PC-3 (cell line): ENCODE results near the gene NLRP12. TPM values are rescaled to one million over a fixed set of nuclear protein-coding genes. Genes with fewer than 3 reads are reported as not detected.
A peak's percentile ranks its signal among the peaks of the same experiment; 100 is the strongest.
"Not testable (repeated sequence)": the region's sequence is repeated elsewhere in the genome, so short reads cannot be mapped to it uniquely, and the experiment has no call there.

ENCODE experiments used
- ATAC-seq: fragments of 200-7000 bp; cut with Tn5 transposase; 2 replicates; pipeline ENCODE4 v1.9.1; 2020; ENCODE audit warnings: mild to moderate bottlenecking, moderate library complexity
- BruUV-seq: library from RNA; stranded (reverse); fragments of 400-500 nt; replicated peaks from 2 replicates; lab custom pipeline; 2021; lab: Mats Ljungman, UMichigan
- CTCF ChIA-PET: fragments of 300-600 bp; sonication (Branson Sonifier 250); formaldehyde crosslinking; loops from one replicate; lab custom pipeline; 2022; ENCODE audit warnings: antibody characterized with exemption; lab: Charles Lee
- POLR2A ChIA-PET: fragments of 300-600 bp; sonication (Branson Sonifier 250); formaldehyde crosslinking; loops from one replicate; lab custom pipeline; 2022; ENCODE audit warnings: antibody characterized with exemption; ENCODE audit not compliant: unreplicated experiment; lab: Charles Lee
- DNase-seq: peaks from one replicate; pipeline ENCODE4 v3.0.0-alpha.2; 2015
- H2AFZ ChIP-seq: fragments of 300-600 bp; sonication (generic); 2 replicates; pipeline ENCODE4 v1.6.0; 2016; ENCODE audit warnings: antibody characterized with exemption, low read length
- H3F3A ChIP-seq: fragments of 300-600 bp; sonication (generic); one replicate; pipeline ENCODE4 v1.6.0; 2017; ENCODE audit warnings: antibody characterized with exemption, low read length, control low read depth, mild to moderate bottlenecking; ENCODE audit not compliant: unreplicated experiment
- H3K27ac ChIP-seq: fragments of 300-600 bp; sonication (generic); 2 replicates; pipeline ENCODE4 v1.5.1; 2016; ENCODE audit warnings: mild to moderate bottlenecking, low read length
- H3K27me3 ChIP-seq: fragments of 300-600 bp; sonication (generic); 2 replicates; pipeline ENCODE4 v1.6.1; 2016; ENCODE audit warnings: low read length, mixed read lengths
- H3K36me3 ChIP-seq: fragments of 300-600 bp; sonication (generic); 2 replicates; pipeline ENCODE4 v1.6.1; 2016; ENCODE audit warnings: low read depth, mixed run types, low read length, mixed read lengths
- H3K4me1 ChIP-seq: fragments of 300-600 bp; sonication (generic); 2 replicates; pipeline ENCODE4 v1.5.1; 2016; ENCODE audit warnings: low read length; ENCODE audit not compliant: insufficient read depth
- H3K4me2 ChIP-seq: fragments of 300-600 bp; sonication (generic); 2 replicates; pipeline ENCODE4 v1.6.0; 2016; ENCODE audit warnings: low read length
- H3K4me3 ChIP-seq: fragments of 300-600 bp; sonication (generic); 2 replicates; pipeline ENCODE4 v1.5.1; 2016; ENCODE audit warnings: mild to moderate bottlenecking, low read length, mixed read lengths
- H3K79me2 ChIP-seq: fragments of 300-600 bp; sonication (generic); 2 replicates; pipeline ENCODE4 v1.6.1; 2017; ENCODE audit warnings: low read length, mixed read lengths
- H3K9ac ChIP-seq: fragments of 300-600 bp; sonication (generic); 2 replicates; pipeline ENCODE4 v1.6.0; 2016; ENCODE audit warnings: mild to moderate bottlenecking, low read length
- H3K9me2 ChIP-seq: fragments of 300-600 bp; sonication (generic); replicated peaks from 2 replicates; pipeline ENCODE4 v1.6.1; 2016; ENCODE audit warnings: mixed run types, low read length, mixed read lengths
- H3K9me3 ChIP-seq: fragments of 300-600 bp; sonication (generic); 2 replicates; pipeline ENCODE4 v1.6.1; 2016; ENCODE audit warnings: low read length, mixed read lengths
- H4K20me1 ChIP-seq: fragments of 300-600 bp; sonication (generic); 2 replicates; pipeline ENCODE4 v1.6.1; 2016; ENCODE audit warnings: low read length, mixed read lengths
- CTCF ChIP-seq: fragments of 300-600 bp; sonication (generic); conservative IDR thresholded peaks from 2 replicates; pipeline ENCODE4 v1.5.1; 2017; ENCODE audit warnings: antibody characterized with exemption, low read depth, mild to moderate bottlenecking, low read length
- EZH2 ChIP-seq: fragments of 300-600 bp; sonication (generic); IDR thresholded peaks from one replicate; pipeline ENCODE4 v1.6.1; 2017; ENCODE audit warnings: antibody characterized with exemption, mild to moderate bottlenecking, low read length; ENCODE audit not compliant: unreplicated experiment
- EZH2phosphoT487 ChIP-seq: fragments of 300-600 bp; sonication (generic); IDR thresholded peaks from 2 replicates; pipeline ENCODE4 v1.6.1; 2018; ENCODE audit warnings: mild to moderate bottlenecking, antibody characterized with exemption, low read length, borderline replicate concordance
- intact Hi-C: fragments of 100-400 bp; cut with micrococcal nuclease; formaldehyde crosslinking; loops from 2 replicates; pipeline ENCODE4 v1.9.0; 2023
- microRNA-seq: library from miRNA; unstranded; fragments of <30 nt; microRNA quantifications from one replicate; pipeline ENCODE4 v1.1.0, GENCODE V29; 2020; ENCODE audit not compliant: unreplicated experiment
- total RNA-seq: library from RNA; depleted of rRNA; stranded (reverse); fragments of >200 nt; gene quantifications from 2 replicates; pipeline ENCODE4 v1.2.3, GENCODE V29; 2014; rRNA removed

The NLRP12 gene
- total RNA-seq, 1 experiment from 2014 or later, result not detected

GRCh38 chr19:53768401-53768800 lies 55.7 kb downstream of the NLRP12 start:
- peaks cover 21% of the 10 kb centered on the region for H3K27me3 ChIP-seq
- no TSS peak for BruUV-seq
- no peaks in the 10 kb centered on the region for H3K36me3 ChIP-seq
- H3K4me2 ChIP-seq, result no peak overlapping the region
- ChIA-PET POLR2A (no interaction called here), CTCF (no interaction called here)
- H2AFZ ChIP-seq, result no peak overlapping the region
- H3K79me2 ChIP-seq, result no peaks in the 10 kb centered on the region
- no peak overlapping the region for H3K27ac ChIP-seq
- TF ChIP-seq CTCF, result no peak
- TF ChIP-seq EZH2phosphoT487, result no peak
- TF ChIP-seq EZH2, result no peak
- intact Hi-C loops, result no loop called here
- H3K4me3 ChIP-seq, result no peak overlapping the region
- H3K9ac ChIP-seq, result no peak overlapping the region
- ATAC-seq (no peak), DNase-seq (no peak)
- no peaks in the 10 kb centered on the region for H4K20me1 ChIP-seq
- H3K9me3 ChIP-seq, result 0 out of 2 replicates have a peak, but pooled peaks cover 3% of the 10 kb centered on the region
- H3F3A ChIP-seq, result no peaks in the 10 kb centered on the region
- H3K4me1 ChIP-seq, result peaks cover 8% of the 10 kb centered on the region; the same call in 1 of the 2 replicates
- H3K9me2 ChIP-seq, result no peaks in the 10 kb centered on the region

GRCh38 chr19:53758991-53759390 lies 65.1 kb downstream of the NLRP12 start:
- H3K27ac ChIP-seq, intact Hi-C loops, H2AFZ ChIP-seq, H3K36me3 ChIP-seq, H4K20me1 ChIP-seq, H3K4me2 ChIP-seq, H3K9me3 ChIP-seq, H3K79me2 ChIP-seq, H3K9ac ChIP-seq, H3F3A ChIP-seq, DNase-seq, ATAC-seq, CTCF ChIA-PET, H3K4me1 ChIP-seq, H3K4me3 ChIP-seq, POLR2A ChIA-PET, BruUV-seq, H3K9me2 ChIP-seq: not testable (repeated sequence)
- peaks cover 15% of the 10 kb centered on the region for H3K27me3 ChIP-seq

Small RNAs within 50 kb of the gene (microRNA-seq; reads per million reads assigned to microRNA genes)
- gene MIR1283-2 (not detected), gene MIR371A (not detected), gene MIR372 (not detected), gene MIR373 (not detected), gene MIR516A1 (not detected), gene MIR516A2 (not detected), gene MIR519A1 (1.0 reads per million), gene MIR521-1 (not detected), gene MIR522 (3.8 reads per million, percentile 15 among the genes with 10 or more reads in this experiment), gene MIR527 (not detected)

Other genes starting within 250 kb of the NLRP12 start
- gene DPRX, start 192.3 kb downstream of the NLRP12 start, total RNA-seq, result not detected in 2 replicates
- 58.9 and 63.5 TPM in 2 replicates for gene MYADM, start 43.6 kb upstream of the NLRP12 start, total RNA-seq
- 1.5 TPM in 1 of 2 replicates, not detected in the other for gene PRKCG, start 57.9 kb upstream of the NLRP12 start, total RNA-seq
- not detected in 2 replicates for gene CACNG7, start 85.0 kb upstream of the NLRP12 start, total RNA-seq
- 0.15 and 0.23 TPM in 2 replicates for gene CACNG8, start 138.6 kb upstream of the NLRP12 start, total RNA-seq
- gene CACNG6, start 167.3 kb upstream of the NLRP12 start, total RNA-seq, result 1.8 TPM in 1 of 2 replicates, not detected in the other
- gene VSTM1, start 239.6 kb upstream of the NLRP12 start, total RNA-seq, result not detected in 2 replicates